Neural cell (in vitro differentiated cells): ENCODE data around the gene CPEB3.

Source experiments
- EZH2 ChIP-seq: fragments of 200-600, 300-800 bp; shearing (Covaris generic), sonication (generic); IDR thresholded peaks from 2 replicates; pipeline ENCODE4 v1.6.1; 2014; ENCODE audit warnings: antibody characterized with exemption, low read length, borderline replicate concordance, mild to moderate bottlenecking; ENCODE audit not compliant: insufficient read depth, poor library complexity, severe bottlenecking
- RAD21 ChIP-seq: fragments of 450-650 bp; conservative IDR thresholded peaks from 2 replicates; pipeline ENCODE4 v1.6.1; 2014; ENCODE audit warnings: antibody characterized with exemption, mild to moderate bottlenecking, moderate library complexity
- TF ChIP-seq, protein P1 (sequence below): fragments of 450-650 bp; IDR thresholded peaks from 2 replicates; pipeline ENCODE4 v1.5.1; 2014; ENCODE audit warnings: antibody characterized with exemption, mild to moderate bottlenecking, moderate library complexity; ENCODE audit not compliant: poor library complexity, severe bottlenecking

- TF ChIP-seq EZH2 (no peak), RAD21 (no peak)
- TF ChIP-seq, protein P1, sequence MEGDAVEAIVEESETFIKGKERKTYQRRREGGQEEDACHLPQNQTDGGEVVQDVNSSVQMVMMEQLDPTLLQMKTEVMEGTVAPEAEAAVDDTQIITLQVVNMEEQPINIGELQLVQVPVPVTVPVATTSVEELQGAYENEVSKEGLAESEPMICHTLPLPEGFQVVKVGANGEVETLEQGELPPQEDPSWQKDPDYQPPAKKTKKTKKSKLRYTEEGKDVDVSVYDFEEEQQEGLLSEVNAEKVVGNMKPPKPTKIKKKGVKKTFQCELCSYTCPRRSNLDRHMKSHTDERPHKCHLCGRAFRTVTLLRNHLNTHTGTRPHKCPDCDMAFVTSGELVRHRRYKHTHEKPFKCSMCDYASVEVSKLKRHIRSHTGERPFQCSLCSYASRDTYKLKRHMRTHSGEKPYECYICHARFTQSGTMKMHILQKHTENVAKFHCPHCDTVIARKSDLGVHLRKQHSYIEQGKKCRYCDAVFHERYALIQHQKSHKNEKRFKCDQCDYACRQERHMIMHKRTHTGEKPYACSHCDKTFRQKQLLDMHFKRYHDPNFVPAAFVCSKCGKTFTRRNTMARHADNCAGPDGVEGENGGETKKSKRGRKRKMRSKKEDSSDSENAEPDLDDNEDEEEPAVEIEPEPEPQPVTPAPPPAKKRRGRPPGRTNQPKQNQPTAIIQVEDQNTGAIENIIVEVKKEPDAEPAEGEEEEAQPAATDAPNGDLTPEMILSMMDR, result no peak
Measured at GRCh38 chr10:92208736-92209135, 82.1 kb downstream of the CPEB3 start.
